ENCODE data around the gene ZNF280B.

GRCh38 chr22:22442928-22443709 is 65.4 kb downstream of the ZNF280B start:
- TF ChIP-seq CTCF (IDR thresholded peaks at IDR 0.05) (no peak), REST (IDR thresholded peaks at IDR 0.05; ENCODE audit: insufficient read depth in 1 of 2, low read depth in 2 of 2, low read length in 1 of 2) (no peak), POLR2AphosphoS5 (IDR thresholded peaks at IDR 0.05; ENCODE audit: low read depth, low read length) (no peak), SIN3A (IDR thresholded peaks at IDR 0.05; ENCODE audit: borderline replicate concordance, insufficient read depth, low read depth, low read length) (no peak), TCF7L2 (IDR thresholded peaks at IDR 0.05; ENCODE audit: low read depth, low read length) (no peak)

Measured in Panc1 (cell line).